ENCODE data around the gene CECR2. TPM values are rescaled to one million over a fixed set of nuclear protein-coding genes. Genes with fewer than 3 reads are reported as not detected.

CECR2 gene
- total and polyA plus RNA-seq, 2 experiments from 2014 or later, result 0.10 TPM; not detected in 1

DNA sequence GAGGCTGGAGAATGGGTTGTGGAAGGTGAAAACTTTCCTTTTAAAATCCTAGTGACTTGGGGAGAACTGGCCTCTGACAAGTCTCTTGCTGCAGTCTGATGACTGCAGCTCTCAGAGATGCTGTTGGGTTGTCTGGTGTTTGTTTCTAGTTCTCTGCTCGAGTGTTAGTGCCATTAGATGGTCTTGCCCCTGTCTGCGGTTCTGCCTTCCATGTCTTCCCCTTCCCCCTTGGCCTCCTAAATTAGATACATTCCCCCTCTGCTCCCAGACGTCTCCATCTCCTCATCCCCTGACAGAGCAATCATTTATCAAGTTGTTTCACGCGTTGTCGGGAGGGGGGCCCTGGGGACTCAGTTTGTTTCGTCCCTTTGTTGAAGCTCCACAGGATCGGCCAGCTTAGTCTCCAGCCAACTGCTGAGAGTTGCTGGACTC is 67.7 kb downstream of the CECR2 start:
- WGBS, 2 experiments (ENCODE audit: low coverage in 1 of 2, low lambda C conversion rate in 2 of 2, missing lambda C conversion rate in 2 of 2), result 2 to 7% methylated on average over 8 of the region's 8 CpGs
- H3K79me2 ChIP-seq (ENCODE audit: insufficient read depth), result no peaks in the 10 kb centered on the region
- H3K36me3 ChIP-seq (ENCODE audit: low read depth), result no peaks in the 10 kb centered on the region
- no peak overlapping the region for H3K9ac ChIP-seq
- no peaks in the 10 kb centered on the region for H3K4me1 ChIP-seq (ENCODE audit: insufficient read depth)
- H3K9me3 ChIP-seq (ENCODE audit: low read depth), result no peaks in the 10 kb centered on the region
- in situ Hi-C loops (cut with MboI), result loop anchor here (10.0 kb wide), 1 partner anchor 62 kb away; no protein-coding TSS in a partner anchor
- H3K27ac ChIP-seq, result no peak overlapping the region
- H3K4me3 ChIP-seq, result no peak overlapping the region
- TF ChIP-seq EZH2 (IDR thresholded peaks at IDR 0.05; ENCODE audit: insufficient read depth, poor library complexity, severe bottlenecking) (no peak), EZH2phosphoT487 (IDR thresholded peaks at IDR 0.05; ENCODE audit: insufficient read depth, low read depth) (no peak)
- H4K20me1 ChIP-seq (ENCODE audit: insufficient read depth), result no peaks in the 10 kb centered on the region
- peaks cover 19% of the 10 kb centered on the region; the same call in 1 of the 2 replicates for H3K27me3 ChIP-seq (replicated peaks; ENCODE audit: insufficient read depth)
- H3K4me2 ChIP-seq (ENCODE audit: unreplicated experiment), result no peak overlapping the region
- no peak for DNase-seq
- no peaks in the 10 kb centered on the region for H3F3A ChIP-seq (ENCODE audit: insufficient read depth)
- no peak overlapping the region for H2AFZ ChIP-seq
- H3K9me2 ChIP-seq (ENCODE audit: insufficient read depth), result no peaks in the 10 kb centered on the region

GRCh38 chr22:17438026-17438425 is 68.8 kb downstream of the CECR2 start:
- 65 to 72% methylated on average over 2 of the region's 2 CpGs for WGBS, 2 experiments (ENCODE audit: low coverage in 1 of 2, low lambda C conversion rate in 2 of 2, missing lambda C conversion rate in 2 of 2)
- no peaks in the 10 kb centered on the region for H3K9me2 ChIP-seq (ENCODE audit: insufficient read depth)
- no peak overlapping the region for H2AFZ ChIP-seq
- H3F3A ChIP-seq (ENCODE audit: insufficient read depth), result no peaks in the 10 kb centered on the region
- in situ Hi-C loops (cut with MboI), result loop anchor here (10.0 kb wide), 1 partner anchor 63 kb away; no protein-coding TSS in a partner anchor
- no peak overlapping the region for H3K4me2 ChIP-seq (ENCODE audit: unreplicated experiment)
- no peaks in the 10 kb centered on the region for H3K9me3 ChIP-seq (ENCODE audit: low read depth)
- H3K36me3 ChIP-seq (ENCODE audit: low read depth), result no peaks in the 10 kb centered on the region
- no peaks in the 10 kb centered on the region for H3K79me2 ChIP-seq (ENCODE audit: insufficient read depth)
- no peak overlapping the region for H3K4me3 ChIP-seq
- no peak overlapping the region for H3K27ac ChIP-seq
- H3K4me1 ChIP-seq (ENCODE audit: insufficient read depth), result no peaks in the 10 kb centered on the region
- no peak for DNase-seq
- no peak overlapping the region for H3K9ac ChIP-seq
- TF ChIP-seq EZH2phosphoT487 (IDR thresholded peaks at IDR 0.05; ENCODE audit: insufficient read depth, low read depth), result no peak
- TF ChIP-seq EZH2 (IDR thresholded peaks at IDR 0.05; ENCODE audit: insufficient read depth, poor library complexity, severe bottlenecking), result no peak
- H4K20me1 ChIP-seq (ENCODE audit: insufficient read depth), result no peaks in the 10 kb centered on the region
- peaks cover 19% of the 10 kb centered on the region; the same call in 1 of the 2 replicates for H3K27me3 ChIP-seq (replicated peaks; ENCODE audit: insufficient read depth)

- H3K4me3 ChIP-seq, result no peak overlapping the region
- H3K4me2 ChIP-seq (ENCODE audit: unreplicated experiment), result no peak overlapping the region
- H3K79me2 ChIP-seq (ENCODE audit: insufficient read depth), result no peaks in the 10 kb centered on the region
- no peaks in the 10 kb centered on the region for H3F3A ChIP-seq (ENCODE audit: insufficient read depth)
- no peaks in the 10 kb centered on the region for H3K9me2 ChIP-seq (ENCODE audit: insufficient read depth)
- no peaks in the 10 kb centered on the region for H3K4me1 ChIP-seq (ENCODE audit: insufficient read depth)
- in situ Hi-C loops (cut with MboI), result no loop called here
- no peaks in the 10 kb centered on the region for H3K36me3 ChIP-seq (ENCODE audit: low read depth)
- no peak overlapping the region for H3K9ac ChIP-seq
- no peak overlapping the region for H2AFZ ChIP-seq
- H3K9me3 ChIP-seq (ENCODE audit: low read depth), result no peaks in the 10 kb centered on the region
- no peak overlapping the region for H3K27ac ChIP-seq
- H3K27me3 ChIP-seq (replicated peaks; ENCODE audit: insufficient read depth), result peaks cover 19% of the 10 kb centered on the region; the same call in 1 of the 2 replicates
- TF ChIP-seq EZH2phosphoT487 (IDR thresholded peaks at IDR 0.05; ENCODE audit: insufficient read depth, low read depth) (no peak), EZH2 (IDR thresholded peaks at IDR 0.05; ENCODE audit: insufficient read depth, poor library complexity, severe bottlenecking) (no peak)
- DNase-seq, result no peak
- 49% methylated on average over 5 of the region's 5 CpGs for WGBS, 2 experiments (ENCODE audit: low coverage in 1 of 2, low lambda C conversion rate in 2 of 2, missing lambda C conversion rate in 2 of 2)
- H4K20me1 ChIP-seq (ENCODE audit: insufficient read depth), result no peaks in the 10 kb centered on the region
Observed at GRCh38 chr22:17441326-17441725, 72.1 kb downstream of the CECR2 start.

DNA sequence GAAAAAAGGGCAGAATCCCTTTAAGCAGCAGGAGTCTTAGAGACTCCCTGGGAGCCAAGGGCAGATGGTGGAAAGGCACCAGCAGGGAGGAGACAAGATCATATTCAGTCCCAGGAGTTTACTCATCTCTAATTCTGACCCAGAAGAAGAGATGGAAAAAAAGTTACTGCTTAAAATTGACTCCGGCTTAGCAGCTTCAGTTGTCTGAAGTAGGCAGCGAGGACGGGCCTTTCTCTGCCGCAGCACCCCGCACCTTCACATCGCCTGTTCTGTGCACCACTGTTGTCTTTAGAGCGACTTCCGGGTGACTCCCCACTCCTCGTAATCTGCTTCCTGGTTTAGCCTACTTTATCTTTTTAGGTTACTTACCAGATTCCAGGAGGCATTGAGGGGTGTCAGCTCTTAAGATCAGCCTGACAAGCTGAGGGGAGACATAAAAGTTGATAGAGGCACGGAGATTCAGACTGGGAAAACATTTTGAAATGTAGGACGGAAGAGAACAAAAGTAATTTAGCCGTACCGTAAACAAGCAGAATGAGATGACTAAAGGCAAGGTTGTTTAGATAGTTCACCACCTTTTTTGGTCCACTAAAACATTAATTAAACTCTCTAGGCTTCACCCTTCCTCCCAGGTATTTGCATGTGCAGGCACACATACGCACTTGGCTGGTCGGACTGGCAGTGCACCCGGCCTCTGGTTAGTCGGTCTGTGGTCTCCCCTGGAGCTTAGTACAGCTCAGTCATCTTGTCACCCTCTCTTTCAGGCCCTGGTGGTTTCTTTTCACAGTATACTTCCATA is 74.3 kb downstream of the CECR2 start:
- H3K79me2 ChIP-seq (ENCODE audit: insufficient read depth), result no peaks in the 10 kb centered on the region
- no peak for DNase-seq
- H3K9ac ChIP-seq, result no peak overlapping the region
- no peaks in the 10 kb centered on the region for H3K4me1 ChIP-seq (ENCODE audit: insufficient read depth)
- H3F3A ChIP-seq (ENCODE audit: insufficient read depth), result no peaks in the 10 kb centered on the region
- in situ Hi-C loops (cut with MboI), result no loop called here
- H4K20me1 ChIP-seq (ENCODE audit: insufficient read depth), result no peaks in the 10 kb centered on the region
- H3K4me3 ChIP-seq, result no peak overlapping the region
- H3K9me2 ChIP-seq (ENCODE audit: insufficient read depth), result no peaks in the 10 kb centered on the region
- no peaks in the 10 kb centered on the region for H3K9me3 ChIP-seq (ENCODE audit: low read depth)
- H3K27me3 ChIP-seq (replicated peaks; ENCODE audit: insufficient read depth), result no peaks in the 10 kb centered on the region
- no peak overlapping the region for H3K4me2 ChIP-seq (ENCODE audit: unreplicated experiment)
- no peak overlapping the region for H3K27ac ChIP-seq
- H3K36me3 ChIP-seq (ENCODE audit: low read depth), result no peaks in the 10 kb centered on the region
- H2AFZ ChIP-seq, result no peak overlapping the region
- WGBS, 2 experiments (ENCODE audit: low coverage in 1 of 2, low lambda C conversion rate in 2 of 2, missing lambda C conversion rate in 2 of 2), result 48 to 51% methylated on average over 17 of the region's 17 CpGs
- TF ChIP-seq EZH2phosphoT487 (IDR thresholded peaks at IDR 0.05; ENCODE audit: insufficient read depth, low read depth) (no peak), EZH2 (IDR thresholded peaks at IDR 0.05; ENCODE audit: insufficient read depth, poor library complexity, severe bottlenecking) (no peak)

Measured in GM23248 (cell line).